NCI-H2029 treated with DMSO at 0.1 percent for 48 hours (cell line): Measurements from ENCODE around the gene MAD1L1.
"Not testable (repeated sequence)": the region's sequence is repeated elsewhere in the genome, so short reads cannot be mapped to it uniquely, and the experiment has no call there.

ENCODE experiments used
- DNase-seq: peaks from one replicate; lab custom pipeline; 2025; lab: John Stamatoyannopoulos, UW

The MAD1L1 gene

DNA sequence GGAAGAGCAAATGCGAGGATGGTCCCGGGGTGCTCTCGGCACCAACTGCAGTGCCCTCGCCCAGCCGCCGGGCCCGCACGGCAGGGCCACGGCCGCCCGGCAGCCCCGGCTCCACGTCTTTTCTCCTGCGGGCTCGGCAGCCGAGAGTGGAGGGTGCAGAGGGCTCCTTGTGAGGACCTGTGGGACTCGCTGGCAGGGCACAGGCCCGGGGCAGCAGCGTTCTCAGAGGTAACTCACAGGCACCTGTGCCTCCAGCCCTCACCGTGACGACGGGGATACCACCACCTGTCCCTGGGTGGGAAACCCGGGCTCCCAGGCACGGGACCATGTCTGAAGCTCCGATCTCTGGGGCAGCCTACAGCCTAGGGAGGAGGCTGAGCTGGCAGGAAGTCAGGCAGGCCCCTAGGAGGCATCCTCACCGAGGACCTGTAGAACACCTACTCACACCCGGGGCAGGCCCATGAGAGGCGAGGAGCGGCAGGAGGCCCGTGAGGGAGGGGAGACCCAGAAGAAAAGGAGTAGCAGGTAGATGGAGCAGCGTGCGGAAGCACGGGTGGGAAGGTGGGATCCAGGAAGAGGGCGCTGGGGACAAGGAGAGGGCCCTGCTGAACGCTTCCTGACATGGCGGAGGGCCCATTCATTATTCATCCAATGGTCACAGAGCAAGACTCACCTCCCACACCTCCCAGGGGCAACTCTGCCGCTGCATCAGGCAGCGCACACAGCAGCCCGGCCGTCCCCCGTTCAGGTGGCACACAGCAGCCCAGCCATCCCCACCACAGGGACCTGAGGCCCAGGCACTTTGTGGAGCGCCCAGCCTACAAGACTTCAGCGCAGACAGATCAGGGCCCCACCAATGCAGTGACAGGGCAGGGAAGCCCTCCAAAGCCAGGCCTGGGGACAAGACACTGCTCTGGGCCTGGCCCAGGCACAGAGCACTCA, 244.9 kb downstream of the MAD1L1 start:
- no peak for DNase-seq

DNA sequence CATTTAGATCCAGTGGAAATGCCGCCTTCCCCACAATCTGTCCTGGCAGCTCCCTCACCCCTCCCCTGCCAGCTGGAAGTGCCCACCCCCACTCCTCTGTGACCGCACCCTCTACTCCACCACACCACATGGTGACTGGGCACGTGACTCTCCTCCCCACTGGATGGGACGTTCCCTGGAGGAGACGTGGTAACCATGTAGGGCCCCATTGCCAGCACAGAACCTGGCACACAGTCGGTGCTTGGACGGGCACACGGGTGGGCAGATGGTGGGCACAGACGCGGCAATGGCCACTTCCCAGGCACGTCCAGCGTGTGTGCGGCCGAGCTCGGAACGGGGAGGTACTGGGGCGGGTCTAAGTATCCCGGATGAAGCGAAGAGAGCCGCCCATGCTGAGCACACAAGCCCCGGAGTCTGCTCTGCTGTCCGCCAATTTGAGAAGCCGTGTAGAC, 245.6 kb downstream of the MAD1L1 start:
- DNase-seq, result no peak

DNA sequence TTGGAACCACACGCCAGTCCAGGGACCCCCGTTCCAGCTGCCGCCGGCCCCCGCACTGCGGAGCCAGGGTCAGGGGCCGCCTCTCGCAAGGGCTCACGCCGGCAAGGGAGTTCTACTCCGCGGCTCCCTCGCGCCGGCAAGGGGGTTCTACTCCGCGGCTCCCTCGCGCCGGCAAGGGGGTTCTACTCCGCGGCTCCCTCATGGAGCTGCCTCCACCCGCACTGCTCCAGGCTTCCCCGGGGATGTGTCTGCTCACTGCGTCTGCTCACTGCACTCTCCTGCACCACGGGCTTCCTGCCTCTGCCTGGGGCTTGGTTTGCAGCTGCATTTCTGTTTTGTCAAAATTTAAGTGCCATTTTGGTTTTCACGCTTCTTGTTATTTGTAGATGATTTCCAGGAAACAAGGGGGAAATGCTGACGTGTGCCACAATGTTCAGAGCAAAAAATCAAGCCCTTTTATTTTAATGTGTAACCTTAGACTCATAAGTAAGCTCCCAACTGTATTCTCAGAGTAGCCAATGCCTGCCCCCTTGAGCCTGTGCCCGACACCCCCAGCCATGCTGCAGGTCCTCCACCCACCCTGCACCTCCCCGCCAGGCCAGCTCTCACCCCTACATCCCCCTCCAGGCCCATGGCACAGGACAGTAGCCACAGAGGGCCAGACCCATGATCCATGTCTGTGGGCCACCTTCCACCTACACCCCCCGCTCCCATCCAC, 246.2 kb downstream of the MAD1L1 start:
- DNase-seq, result no peak

DNA sequence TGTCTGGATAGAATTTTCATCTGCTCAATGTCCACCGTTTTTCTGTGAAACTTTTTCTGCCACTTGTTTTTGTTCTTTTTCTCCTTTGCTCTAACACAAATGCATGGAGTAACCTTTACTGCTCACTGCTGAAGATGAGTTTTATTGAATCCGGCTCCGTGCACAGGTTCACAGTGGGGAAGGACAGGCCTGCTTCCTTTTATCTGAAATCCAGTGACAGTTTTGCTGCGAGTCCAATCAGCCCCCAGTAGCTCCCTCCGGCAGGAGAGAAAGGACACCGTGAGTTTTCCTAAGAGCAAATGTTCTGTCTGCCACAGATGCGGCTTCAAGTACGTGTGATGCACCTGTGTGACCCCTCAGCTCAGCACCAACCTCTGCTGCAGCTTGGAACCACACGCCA, 246.8 kb downstream of the MAD1L1 start:
- no peak for DNase-seq

DNA sequence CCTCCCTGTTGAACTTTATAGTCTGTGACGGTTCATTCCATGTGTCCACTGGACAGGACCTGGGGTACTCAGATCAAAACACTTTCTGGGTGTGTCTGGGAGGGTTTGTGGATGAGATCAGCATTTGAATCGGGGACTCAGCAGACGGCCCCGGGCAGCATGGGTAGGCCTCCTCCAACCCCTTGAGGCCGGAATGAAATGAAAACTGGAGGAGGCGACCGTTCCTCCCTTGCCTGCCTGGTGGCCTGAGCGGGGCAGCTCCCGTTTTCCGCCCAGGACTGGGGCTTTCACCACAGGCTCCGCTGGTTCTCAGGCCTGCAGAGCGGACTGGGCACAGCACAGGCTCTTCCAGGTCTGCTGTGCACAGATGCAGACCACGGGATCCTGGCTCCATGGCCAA, 247.7 kb downstream of the MAD1L1 start:
- DNase-seq, result no peak

DNA sequence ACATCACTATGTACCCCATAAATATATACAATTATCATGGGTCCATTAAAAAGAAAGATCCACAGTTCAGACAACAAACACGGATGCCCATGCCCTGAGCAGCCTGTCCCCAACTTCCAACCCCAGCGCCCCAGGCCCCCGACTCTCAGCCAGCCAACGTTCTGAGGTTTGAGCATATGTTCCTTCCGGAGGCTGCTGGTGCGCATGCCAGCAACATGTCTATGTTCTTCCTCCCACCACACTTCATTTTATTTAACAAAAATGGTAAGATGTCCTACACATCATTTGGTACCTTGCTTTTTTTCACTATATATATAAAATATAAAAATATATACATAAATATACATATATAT, 250.9 kb downstream of the MAD1L1 start:
- DNase-seq, result no peak

DNA sequence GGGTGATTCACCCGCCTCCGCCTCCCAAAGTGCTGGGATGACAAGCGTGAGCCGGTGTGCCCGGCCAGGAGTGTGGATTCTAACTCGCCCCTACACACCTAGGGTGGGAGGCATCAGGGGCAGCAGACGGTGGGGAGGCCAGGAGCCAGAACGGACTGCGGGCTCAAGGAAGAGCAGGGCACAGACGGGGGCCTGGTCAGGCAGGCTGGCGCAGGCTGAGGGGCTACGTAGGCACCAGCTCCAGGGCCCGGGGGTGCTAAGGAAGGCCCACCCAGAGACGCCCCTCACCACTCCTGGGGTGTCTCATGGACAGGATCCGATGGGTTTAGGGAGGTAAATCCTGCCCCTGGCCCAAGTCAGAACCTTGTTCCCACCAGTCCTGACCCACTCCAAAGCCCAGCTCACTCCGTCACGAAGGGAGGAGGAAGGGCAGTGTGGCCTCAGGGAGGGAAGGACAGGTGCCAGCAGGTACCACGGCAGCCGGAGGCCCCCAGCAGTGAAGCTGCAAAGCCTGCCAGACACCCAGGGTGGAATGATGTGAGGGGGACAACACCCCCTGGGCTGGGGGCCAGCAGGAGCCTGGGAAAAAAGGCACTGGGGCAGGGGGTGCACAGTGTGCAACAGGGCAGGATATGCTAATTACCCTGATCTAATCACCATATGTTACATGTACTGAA, 251.4 kb downstream of the MAD1L1 start:
- DNase-seq, result no peak

DNA sequence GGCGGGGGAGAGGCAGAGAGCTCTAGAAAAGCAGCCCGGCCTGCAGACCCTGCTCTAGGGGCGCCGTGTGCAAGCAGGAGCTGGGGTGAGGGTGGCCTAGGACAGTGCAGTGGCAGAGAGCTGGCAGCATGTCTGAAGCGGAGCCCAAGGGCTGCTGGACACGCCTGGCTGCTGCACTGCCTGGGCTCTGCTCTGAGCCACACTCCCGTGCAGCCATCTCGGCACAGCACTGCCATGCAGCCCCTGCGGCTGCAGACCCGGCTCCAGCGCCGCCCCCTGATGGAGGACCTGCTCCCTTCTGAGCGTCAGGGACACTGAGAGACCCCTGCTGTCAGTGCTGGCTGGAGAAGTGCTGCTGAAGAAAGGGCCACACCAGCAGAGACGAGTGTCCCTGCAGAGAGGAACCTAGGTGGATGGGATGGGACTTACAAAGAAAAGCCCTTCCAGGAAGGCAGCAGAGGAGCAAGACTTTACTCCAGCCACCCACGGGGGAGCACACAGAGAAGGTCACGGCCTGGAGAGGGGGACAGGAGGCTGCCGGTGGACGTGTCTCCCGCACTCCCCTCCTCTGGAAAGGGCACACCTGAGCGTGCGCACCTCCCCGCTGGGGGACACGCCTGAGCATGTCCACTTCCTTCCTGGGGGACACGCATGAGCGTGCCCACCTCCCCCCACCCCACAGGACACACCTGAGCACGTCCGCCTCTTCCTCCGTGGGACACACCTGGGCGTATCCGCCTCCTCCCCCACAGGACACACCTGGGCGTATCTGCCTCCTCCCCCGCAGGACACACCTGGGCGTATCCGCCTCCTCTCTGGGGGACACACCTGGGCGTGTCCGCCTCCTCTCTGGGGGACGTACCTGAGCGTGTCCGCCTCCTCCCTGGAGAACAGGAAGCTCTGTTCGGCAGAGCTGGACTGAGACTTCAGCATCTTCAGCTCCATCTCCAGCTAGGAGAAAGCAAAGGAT, 252.9 kb downstream of the MAD1L1 start:
- no peak for DNase-seq

DNA sequence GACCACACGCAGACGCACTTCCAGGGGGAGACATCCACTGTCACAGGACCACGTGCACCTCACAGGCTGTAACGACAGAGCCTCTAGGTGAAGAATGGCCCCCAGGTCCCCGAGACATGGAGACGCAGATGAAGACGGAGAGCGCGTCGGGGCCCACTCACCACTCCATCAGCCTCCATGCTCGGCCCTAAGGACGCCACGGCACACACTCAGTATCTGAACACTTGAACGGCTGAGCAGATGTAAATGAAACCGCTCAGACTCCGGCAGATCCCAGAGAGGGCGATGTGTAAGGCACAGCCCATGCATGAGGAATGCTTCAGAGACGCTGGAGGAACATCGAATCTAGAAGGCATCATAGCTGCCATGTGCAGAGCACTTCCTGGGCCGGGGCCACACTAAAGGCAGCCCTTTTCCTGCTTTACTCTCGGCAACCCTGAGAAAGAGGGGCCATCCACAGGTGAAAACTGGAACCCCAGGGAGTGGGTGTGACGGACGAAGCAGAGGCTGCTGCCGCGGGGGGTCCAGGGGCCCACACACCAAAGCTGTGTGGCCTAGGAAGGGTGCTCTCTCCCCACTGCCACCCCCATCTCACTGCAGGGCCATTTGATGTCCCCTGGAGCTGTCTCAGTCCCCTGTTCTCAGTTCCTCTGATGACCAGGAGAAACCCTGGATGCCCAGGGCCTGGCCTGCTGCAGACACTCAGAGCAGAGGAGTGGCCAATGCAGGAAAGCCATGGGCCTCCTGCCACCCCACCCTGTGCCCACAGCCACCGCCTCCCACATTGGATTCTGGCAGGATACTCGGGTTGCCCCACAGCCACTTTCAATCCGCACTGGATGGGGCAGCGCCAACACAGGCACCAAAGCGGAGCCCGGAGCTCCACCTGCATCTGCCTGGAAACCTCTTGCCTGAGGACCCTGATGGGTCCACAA, 253.8 kb downstream of the MAD1L1 start:
- no peak for DNase-seq

DNA sequence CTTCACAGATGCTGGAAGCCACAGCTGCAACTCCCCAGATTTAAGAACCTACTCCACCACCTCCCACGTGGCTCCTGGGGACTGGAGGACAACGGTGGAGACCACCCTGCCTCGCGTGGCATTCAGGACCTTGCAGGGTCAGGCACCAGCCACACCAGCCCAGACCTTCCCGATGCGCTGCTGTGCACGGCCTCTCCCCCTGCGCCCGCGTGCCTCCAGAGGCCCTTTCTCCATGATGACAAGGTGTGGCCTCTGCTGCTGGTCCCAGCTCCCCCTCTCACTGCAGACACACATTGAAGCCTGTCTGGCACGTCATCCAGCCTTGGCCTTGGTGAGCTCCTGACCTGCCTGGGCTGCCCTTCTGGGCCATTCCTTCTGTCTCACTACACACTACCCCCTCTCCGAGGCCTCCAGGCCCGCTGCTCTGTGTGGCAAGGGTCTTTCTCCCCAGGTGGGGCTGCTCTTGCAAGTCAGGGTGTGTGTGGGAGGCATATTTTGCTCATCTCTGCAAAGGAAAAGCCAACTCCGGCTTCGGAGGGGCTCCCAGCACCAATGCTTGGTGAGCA, 254.8 kb downstream of the MAD1L1 start:
- DNase-seq, result no peak

DNA sequence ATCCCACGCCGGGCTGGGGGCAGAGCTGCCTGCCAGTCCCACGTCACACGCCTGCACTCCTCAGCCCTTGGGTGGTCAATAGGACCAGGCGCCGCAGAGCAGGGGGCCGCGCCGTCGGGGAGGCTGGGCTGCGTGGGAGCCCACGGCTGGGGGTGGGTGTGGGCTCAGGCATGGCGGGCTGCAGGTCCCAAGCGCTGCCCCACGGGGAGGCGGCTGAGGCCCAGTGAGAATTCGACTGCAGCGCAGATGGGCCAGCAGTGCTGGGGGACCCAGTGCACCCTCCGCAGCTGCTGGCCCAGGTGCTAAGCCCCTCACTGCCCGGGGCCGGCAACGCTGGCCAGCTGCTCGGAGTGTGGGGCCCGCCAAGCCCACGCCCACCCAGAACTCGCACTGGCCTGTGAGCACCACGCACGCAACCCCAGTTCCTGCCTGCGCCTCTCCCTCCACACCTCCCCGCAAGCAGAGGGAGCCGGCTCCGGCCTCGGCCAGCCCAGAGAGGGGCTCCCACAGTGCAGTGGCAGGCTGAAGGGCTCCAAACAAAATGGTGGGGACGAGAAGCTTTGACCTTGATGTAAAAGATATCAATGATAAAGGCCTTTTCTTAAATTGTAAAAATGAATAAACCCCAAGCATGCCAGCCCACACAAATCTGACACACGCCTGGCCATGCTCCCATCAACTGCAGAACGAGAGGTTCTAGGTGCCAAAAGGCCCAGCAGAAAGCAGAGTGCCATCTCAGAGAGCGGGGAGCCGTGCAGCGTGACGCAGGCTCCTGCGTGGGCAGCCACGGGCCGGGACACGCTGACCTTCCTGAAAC, 255.5 kb downstream of the MAD1L1 start:
- DNase-seq, result no peak

DNA sequence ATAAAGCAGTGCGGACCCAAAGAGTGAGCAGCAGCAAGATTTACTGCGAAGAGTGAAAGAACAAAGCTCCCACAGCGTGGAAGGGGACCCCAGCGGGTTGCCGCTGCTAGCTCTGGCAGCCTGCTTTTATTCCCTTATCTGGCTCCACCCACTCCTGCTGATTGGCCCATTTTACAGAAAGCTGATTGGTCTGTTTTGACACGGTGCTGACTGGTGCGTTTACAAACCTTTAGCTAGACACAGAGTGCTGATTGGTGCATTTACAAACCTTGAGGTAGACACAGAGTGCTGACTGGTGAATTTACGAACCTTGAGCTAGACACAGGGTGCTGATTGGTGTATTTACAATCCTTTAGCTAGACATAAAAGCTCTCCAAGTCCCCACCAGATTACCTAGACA, 256.2 kb downstream of the MAD1L1 start:
- DNase-seq, result not testable (repeated sequence)

DNA sequence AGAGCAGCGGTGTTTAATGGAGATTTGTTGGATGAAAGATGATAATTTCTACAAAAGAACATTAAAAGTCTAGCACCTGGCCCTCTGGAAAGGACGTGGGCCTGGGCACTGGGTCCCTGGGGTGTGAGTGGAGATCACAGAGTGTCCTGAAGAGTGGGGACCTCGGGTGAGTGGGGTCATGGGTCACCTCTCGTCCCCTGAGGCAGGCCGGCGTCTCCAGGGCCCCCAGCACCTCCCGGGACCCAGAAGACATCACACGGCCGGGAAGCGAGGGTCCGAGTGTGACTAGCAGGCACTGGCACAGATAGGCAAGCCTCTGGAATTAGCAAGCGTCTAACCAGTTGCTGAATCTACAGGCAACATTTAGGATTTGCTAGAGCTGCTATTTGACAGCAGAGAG, 257.2 kb downstream of the MAD1L1 start:
- no peak for DNase-seq

DNA sequence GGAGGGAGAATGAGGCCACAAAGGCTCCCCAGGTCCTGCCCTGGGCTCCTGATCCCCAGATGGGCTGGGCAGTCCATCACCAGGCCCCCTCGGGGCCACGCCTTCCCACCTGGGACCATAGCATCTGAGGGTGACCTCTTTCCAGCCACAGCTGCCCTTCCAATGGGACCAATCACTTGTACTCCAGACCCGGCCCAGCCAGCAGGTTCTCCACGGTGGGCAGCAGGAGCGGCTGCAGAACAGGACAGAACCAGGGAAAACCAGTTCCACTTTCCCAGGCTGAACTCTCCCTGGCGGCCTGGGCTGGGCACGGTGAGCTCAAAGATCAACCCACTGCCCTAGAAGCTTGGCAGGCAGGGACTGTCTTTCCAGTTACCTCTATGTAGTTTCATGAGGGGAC, 257.6 kb downstream of the MAD1L1 start:
- DNase-seq, result no peak

DNA sequence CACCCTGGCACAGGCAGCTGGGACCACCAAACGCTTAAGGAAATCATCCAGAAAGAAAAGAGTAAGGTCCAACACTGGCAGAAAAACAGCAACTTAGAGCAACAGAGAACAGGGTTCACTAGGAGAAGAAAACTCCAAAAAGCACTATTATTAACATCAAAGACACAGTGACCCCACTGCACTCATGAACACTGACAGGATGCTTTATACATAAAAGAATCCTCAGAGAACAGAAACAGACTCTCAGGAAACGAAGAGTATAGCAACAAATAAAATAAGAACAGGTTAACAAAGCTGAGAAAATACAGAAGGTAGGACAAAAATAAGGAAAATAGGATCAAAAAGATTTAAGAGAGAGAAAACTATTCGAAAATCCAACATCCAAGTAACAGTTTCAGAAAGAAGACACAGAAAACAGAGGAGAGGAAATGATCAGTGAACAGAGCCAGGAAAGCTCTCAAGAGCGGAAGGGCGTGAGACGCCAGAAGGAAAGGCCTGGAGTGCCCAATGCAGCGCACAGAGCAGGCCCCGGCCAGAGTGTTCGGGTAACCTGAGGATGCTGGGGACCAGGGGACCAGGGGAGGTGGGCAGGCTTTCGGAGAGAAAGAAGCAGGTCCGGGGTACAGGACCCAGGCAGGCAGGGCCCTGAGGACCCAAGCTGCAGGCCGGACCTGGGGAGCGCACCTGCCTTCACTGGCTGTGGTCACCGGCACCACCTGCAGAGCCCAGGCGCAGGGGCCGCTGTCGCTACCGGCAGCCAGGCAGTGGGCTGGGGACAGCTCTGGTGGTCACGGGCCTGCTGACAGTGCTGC, 258.2 kb downstream of the MAD1L1 start:
- no peak for DNase-seq

DNA sequence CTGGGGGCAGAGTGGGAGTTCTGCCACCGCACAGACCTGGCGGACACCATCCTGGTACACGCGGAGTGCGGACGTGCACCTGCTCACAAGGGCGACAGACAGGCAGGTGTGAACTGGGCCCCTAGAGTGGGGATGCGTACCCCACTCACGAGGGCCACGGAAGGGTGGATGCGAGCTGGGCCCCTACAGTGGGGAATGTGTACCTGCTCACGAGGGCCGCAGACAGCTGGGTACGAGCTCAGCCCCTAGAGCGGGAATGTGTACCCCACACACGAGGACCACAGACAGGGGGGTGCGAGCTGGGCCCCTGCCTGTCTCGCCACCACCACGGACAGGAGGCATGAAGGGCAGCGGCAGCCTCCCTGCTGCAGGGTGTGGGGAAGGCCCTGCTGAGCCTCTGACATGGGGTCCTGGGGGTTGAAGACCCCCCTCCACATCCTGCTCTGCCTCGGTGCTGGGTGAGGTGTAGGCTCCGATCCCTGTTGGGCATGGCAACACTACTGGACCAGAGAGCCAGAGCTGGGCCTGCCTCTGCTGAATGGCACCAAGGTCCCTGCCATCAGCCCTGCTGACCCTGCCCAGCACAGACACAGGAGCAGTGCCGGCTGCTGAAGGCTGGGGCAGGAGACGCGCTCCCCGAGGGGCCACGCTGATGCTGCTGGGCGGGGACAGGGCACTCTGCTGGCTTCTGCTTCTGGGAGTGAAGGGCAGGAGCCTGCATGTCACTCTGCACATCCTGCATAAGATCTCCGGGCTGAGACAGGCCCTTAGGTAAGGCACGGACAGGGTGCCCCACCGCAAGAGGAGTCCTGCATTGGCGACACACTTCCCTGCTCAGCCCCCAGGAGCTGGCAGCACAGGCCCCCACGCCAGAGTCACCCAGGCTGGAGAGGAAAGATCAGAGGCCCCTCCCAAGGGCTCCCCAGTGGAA, 259.2 kb downstream of the MAD1L1 start:
- DNase-seq, result no peak

DNA sequence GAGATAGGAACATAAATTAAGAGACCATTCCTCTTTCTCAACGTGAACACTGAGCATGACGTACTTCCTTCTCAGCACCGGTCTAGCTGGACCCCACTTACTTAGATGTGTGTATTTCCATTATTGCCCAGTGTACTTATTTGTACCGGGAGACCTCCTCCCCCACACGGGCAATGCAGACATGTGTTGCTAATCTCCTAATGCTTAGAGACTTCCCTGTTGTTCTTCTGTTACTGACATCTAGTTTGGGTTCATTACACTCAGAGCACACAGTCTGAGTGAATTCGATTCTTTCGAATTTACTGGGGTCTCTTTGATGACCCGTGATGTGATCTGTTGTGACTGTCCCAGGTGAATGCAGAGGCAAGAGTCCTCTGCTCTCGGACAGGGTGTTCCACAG, 260.0 kb downstream of the MAD1L1 start:
- DNase-seq, result no peak
